CD4-positive, alpha-beta T cell (primary cell): ENCODE measurements around the gene SLC7A5. TPM values are rescaled to one million over a fixed set of nuclear protein-coding genes. Genes with fewer than 3 reads are reported as not detected.

Source experiments
- ATAC-seq: fragments of 200-7000 bp; cut with Tn5 transposase; one replicate; pipeline ENCODE4 v1.10.0; 2022; ENCODE audit warnings: mild to moderate bottlenecking; ENCODE audit not compliant: poor library complexity
- CTCF ChIA-PET: fragments of 350-600 bp; sonication (Branson Sonifier 250); formaldehyde crosslinking; loops from one replicate; lab custom pipeline; 2021; ENCODE audit warnings: antibody characterized with exemption, inconsistent platforms; lab: Charles Lee
- POLR2A ChIA-PET: fragments of 350-600 bp; sonication (Branson Sonifier 250); formaldehyde crosslinking; loops from one replicate; lab custom pipeline; 2021; ENCODE audit warnings: antibody characterized with exemption, inconsistent platforms; lab: Charles Lee
- DNase-seq, 14 experiments: peaks; one replicate each; pipeline ENCODE4 v3.0.0-alpha.2; 2013 to 2020; ENCODE audit warnings: mixed read lengths in 2 of 14
- H3K27ac ChIP-seq, 2 donors: one replicate each; pipeline versions ENCODE4 v1.5.1 to v1.7.0; 2013; ENCODE audit warnings: low read length in 2 of 2, low read depth in 1 of 2, mild to moderate bottlenecking in 1 of 2
- H3K27me3 ChIP-seq, 2 experiments: 1 replicate in 1 of 2; 2 replicates in 1 of 2; pipeline versions ENCODE4 v1.6.1 to v1.7.0; 2013; ENCODE audit warnings: low read length in 2 of 2, control low read depth in 1 of 2, mild to moderate bottlenecking in 1 of 2, moderate library complexity in 1 of 2; ENCODE audit not compliant: insufficient read depth in 2 of 2, control insufficient read depth in 1 of 2
- H3K36me3 ChIP-seq: one replicate; pipeline ENCODE4 v1.6.1; 2013; ENCODE audit warnings: low read length, control low read depth; ENCODE audit not compliant: insufficient read depth
- H3K4me1 ChIP-seq: one replicate; pipeline ENCODE4 v1.6.1; 2013; ENCODE audit warnings: low read length, control low read depth; ENCODE audit not compliant: insufficient read depth
- H3K4me3 ChIP-seq: one replicate; pipeline ENCODE4 v1.5.1; 2013; ENCODE audit warnings: mild to moderate bottlenecking, low read length, moderate library complexity
- H3K9me3 ChIP-seq, 2 experiments: 1 replicate in 1 of 2; 2 replicates in 1 of 2; pipeline versions ENCODE4 v1.6.1 to v1.7.0; 2013; ENCODE audit warnings: low read length in 2 of 2, mild to moderate bottlenecking in 2 of 2, control low read depth in 1 of 2, moderate library complexity in 1 of 2; ENCODE audit not compliant: control insufficient read depth in 1 of 2, insufficient read depth in 1 of 2
- H3K27ac Mint-ChIP-seq: one replicate; pipeline ENCODE4 v1.8.0; 2020; ENCODE audit warnings: mixed read lengths
- H3K27me3 Mint-ChIP-seq: one replicate; pipeline ENCODE4 v1.8.0; 2021; ENCODE audit warnings: mixed read lengths
- H3K36me3 Mint-ChIP-seq: one replicate; pipeline ENCODE4 v1.8.0; 2021; ENCODE audit warnings: low read depth, mixed read lengths
- H3K4me1 Mint-ChIP-seq: one replicate; pipeline ENCODE4 v1.8.0; 2021; ENCODE audit warnings: low read depth, mixed read lengths
- H3K4me3 Mint-ChIP-seq: one replicate; pipeline ENCODE4 v1.8.0; 2020; ENCODE audit warnings: mild to moderate bottlenecking, mixed read lengths
- H3K9me3 Mint-ChIP-seq: one replicate; pipeline ENCODE4 v1.8.0; 2020; ENCODE audit warnings: mixed read lengths
- CTCF ChIP-seq: fragments of 200-600 bp; IDR thresholded peaks from one replicate; pipeline ENCODE4 v1.8.0; 2022; ENCODE audit warnings: antibody characterized with exemption, mild to moderate bottlenecking
- intact Hi-C, 2 experiments: fragments of 100-400 bp; cut with DNase I in 1 of 2; cut with micrococcal nuclease in 1 of 2; formaldehyde crosslinking; loops; one replicate each; pipeline versions ENCODE4 v1.15.1 to v1.9.0; 2023 to 2025; cut with DNase I, micrococcal nuclease
- total RNA-seq, 174 experiments: library from RNA in 2 of 174; stranded (reverse) in 2 of 174; gene quantifications; one replicate each; pipeline ENCODE4 v1.2.3 and lab custom pipeline; 2021 to 2026

Gene SLC7A5
- total RNA-seq, 2 experiments from 2014 or later: 80.3 to 85.3 TPM

GRCh38 chr16:87845213-87845612 lies 24.1 kb downstream of the SLC7A5 start:
- peak; percentile 18 for ATAC-seq

GRCh38 chr16:87844809-87845208 lies 24.5 kb downstream of the SLC7A5 start:
- intact Hi-C loops: loop anchor here in 1 of 2 experiments (2.0 kb wide), 1 partner anchor 24 kb away; no protein-coding TSS in a partner anchor
- no peaks in the 10 kb centered on the region for H3K27me3 Mint-ChIP-seq
- ChIA-PET POLR2A (no interaction called here), CTCF (interaction anchor here (2.1 kb wide), 1 partner anchor 66 kb away, joined by 7 read pairs; no protein-coding TSS in a partner anchor)
- H3K27ac Mint-ChIP-seq: no peak overlapping the region
- no peak for ATAC-seq
- DNase-seq: no peak
- H3K4me1 Mint-ChIP-seq: peaks cover 6% of the 10 kb centered on the region
- H3K9me3 Mint-ChIP-seq: no peaks in the 10 kb centered on the region
- H3K4me3 ChIP-seq: no peak overlapping the region
- no peak for TF ChIP-seq CTCF
- no peak overlapping the region for H3K27ac ChIP-seq
- H3K36me3 Mint-ChIP-seq: peaks cover 6% of the 10 kb centered on the region
- H3K36me3 ChIP-seq: peaks cover 12% of the 10 kb centered on the region
- H3K27me3 ChIP-seq: no peaks in the 10 kb centered on the region
- H3K4me3 Mint-ChIP-seq: no peak overlapping the region
- no peaks in the 10 kb centered on the region for H3K9me3 ChIP-seq
- peaks cover 10% of the 10 kb centered on the region for H3K4me1 ChIP-seq

More at GRCh38 chr16:87845213-87845612, 24.1 kb downstream of the SLC7A5 start:
- Histone ChIP-seq H3K27ac (no peak overlapping the region), H3K36me3 (peaks cover 9% of the 10 kb centered on the region), H3K9me3 (no peaks in the 10 kb centered on the region), H3K27me3 (no peaks in the 10 kb centered on the region), H3K4me3 (no peak overlapping the region), H3K4me1 (peaks cover 14% of the 10 kb centered on the region)
- Mint-ChIP-seq H3K27ac (no peak overlapping the region), H3K27me3 (no peaks in the 10 kb centered on the region), H3K36me3 (peaks cover 6% of the 10 kb centered on the region), H3K9me3 (no peaks in the 10 kb centered on the region), H3K4me3 (no peak overlapping the region), H3K4me1 (peaks cover 6% of the 10 kb centered on the region)
- ChIA-PET CTCF (interaction anchor here (2.1 kb wide), 1 partner anchor 66 kb away, joined by 7 read pairs; no protein-coding TSS in a partner anchor), POLR2A (no interaction called here)
- intact Hi-C loops: loop anchor here in 1 of 2 experiments (2.0 kb wide), 1 partner anchor 24 kb away; no protein-coding TSS in a partner anchor
- no peak for DNase-seq
- TF ChIP-seq CTCF: no peak

- POLR2A ChIA-PET: no interaction called here
- Mint-ChIP-seq H3K9me3 (no peaks in the 10 kb centered on the region), H3K4me1 (peaks cover 6% of the 10 kb centered on the region), H3K4me3 (peak overlapping the region; percentile 34), H3K27ac (no peak overlapping the region), H3K27me3 (no peaks in the 10 kb centered on the region), H3K36me3 (peaks cover 6% of the 10 kb centered on the region)
- ATAC-seq: no peak
- intact Hi-C loops: loop anchor here in 1 of 2 experiments (2.0 kb wide), 1 partner anchor 23 kb away; no protein-coding TSS in a partner anchor
- Histone ChIP-seq H3K4me3 (no peak overlapping the region), H3K9me3 (no peaks in the 10 kb centered on the region), H3K36me3 (peaks cover 18% of the 10 kb centered on the region), H3K27ac (no peak overlapping the region), H3K27me3 (no peaks in the 10 kb centered on the region), H3K4me1 (peaks cover 10% of the 10 kb centered on the region)
- TF ChIP-seq CTCF: no peak
- CTCF ChIA-PET: interaction anchor here (2.1 kb wide), 1 partner anchor 65 kb away, joined by 7 read pairs; no protein-coding TSS in a partner anchor
- no peak for DNase-seq
Measured at GRCh38 chr16:87844120-87844733, 25.1 kb downstream of the SLC7A5 start.
